C4-2B (cell line): ENCODE data around the gene PRLH.
A peak's percentile ranks its signal among the peaks of the same experiment; 100 is the strongest.

Experiments
- H3K27ac ChIP-seq: fragments of 450-650 bp; 2 replicates; pipeline ENCODE4 v1.5.1; 2017
- ZFX ChIP-seq: fragments of 450-650 bp; IDR thresholded peaks from 2 replicates; pipeline ENCODE4 v1.6.1; 2017
- TF ChIP-seq, protein P1 (sequence below): fragments of 450-650 bp; conservative IDR thresholded peaks from 2 replicates; pipeline ENCODE4 v1.5.1; 2017; ENCODE audit warnings: mild to moderate bottlenecking

Gene PRLH

DNA sequence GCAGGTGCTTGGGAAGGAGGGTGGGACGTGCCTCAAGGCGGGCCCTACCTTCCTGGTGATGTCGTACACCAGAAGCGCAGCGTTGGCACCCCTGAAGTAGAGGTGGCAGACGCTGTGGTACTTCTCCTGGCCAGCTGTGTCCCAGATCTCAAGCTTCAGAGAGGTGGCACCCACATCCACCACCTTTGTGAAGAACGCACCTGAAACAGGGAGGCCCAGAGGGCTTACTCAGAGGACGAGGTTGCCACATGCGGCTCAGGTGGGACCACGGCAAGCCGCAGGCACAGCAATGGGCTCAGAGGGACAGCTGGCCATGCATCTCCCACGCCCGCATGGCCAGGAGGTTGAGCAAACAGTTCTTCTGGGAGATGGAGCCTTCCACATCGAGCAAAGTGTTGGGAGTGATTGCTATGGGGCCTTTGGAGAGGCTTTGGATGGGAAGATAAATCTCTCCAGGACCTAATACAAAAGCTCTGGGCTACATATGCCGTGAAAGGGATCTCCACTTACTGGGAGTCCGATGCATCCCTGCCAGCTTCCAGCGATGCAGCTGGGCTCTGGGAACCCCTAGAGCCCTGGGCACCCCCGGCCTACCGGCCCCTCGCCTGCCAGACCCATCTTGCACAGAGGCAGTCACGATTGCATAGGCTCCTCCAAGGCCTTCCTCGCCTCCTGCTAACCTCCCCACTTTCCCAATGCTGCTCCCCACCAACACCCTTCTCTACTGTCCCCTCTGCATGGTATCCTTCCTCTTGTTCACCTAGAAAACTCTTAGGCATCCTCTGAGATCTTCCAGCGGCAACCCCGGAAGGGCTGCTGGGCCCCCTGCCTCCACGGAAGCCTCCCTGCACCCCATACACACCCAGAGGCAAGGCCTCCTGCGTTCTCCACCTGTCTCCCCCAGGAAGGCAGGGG, 11.8 kb downstream of the PRLH start:
- TF ChIP-seq ZFX = no peak
- TF ChIP-seq, protein P1, sequence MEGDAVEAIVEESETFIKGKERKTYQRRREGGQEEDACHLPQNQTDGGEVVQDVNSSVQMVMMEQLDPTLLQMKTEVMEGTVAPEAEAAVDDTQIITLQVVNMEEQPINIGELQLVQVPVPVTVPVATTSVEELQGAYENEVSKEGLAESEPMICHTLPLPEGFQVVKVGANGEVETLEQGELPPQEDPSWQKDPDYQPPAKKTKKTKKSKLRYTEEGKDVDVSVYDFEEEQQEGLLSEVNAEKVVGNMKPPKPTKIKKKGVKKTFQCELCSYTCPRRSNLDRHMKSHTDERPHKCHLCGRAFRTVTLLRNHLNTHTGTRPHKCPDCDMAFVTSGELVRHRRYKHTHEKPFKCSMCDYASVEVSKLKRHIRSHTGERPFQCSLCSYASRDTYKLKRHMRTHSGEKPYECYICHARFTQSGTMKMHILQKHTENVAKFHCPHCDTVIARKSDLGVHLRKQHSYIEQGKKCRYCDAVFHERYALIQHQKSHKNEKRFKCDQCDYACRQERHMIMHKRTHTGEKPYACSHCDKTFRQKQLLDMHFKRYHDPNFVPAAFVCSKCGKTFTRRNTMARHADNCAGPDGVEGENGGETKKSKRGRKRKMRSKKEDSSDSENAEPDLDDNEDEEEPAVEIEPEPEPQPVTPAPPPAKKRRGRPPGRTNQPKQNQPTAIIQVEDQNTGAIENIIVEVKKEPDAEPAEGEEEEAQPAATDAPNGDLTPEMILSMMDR = no peak
- no peak overlapping the region for H3K27ac ChIP-seq

DNA sequence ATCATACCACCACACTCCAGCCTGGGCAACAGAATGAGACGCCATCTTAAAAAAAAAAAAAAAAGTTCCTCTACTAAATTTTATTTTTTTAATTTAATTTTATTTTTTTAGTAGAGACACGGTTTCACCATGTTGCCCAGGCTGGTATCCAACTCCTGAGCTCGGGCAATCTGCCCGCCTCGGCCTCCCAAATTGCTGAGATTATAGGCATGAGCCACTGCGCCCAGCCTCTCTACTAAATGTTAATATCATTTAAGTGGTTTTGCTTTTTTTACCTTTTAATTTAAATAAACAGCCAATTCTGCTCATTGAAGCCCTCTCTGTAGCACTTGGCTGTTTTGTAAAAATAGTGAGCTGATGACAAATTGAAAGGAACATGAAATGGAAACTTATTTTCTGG, 15.0 kb downstream of the PRLH start:
- peak overlapping the region; percentile 87 for H3K27ac ChIP-seq
- no peak for TF ChIP-seq ZFX
- TF ChIP-seq, protein P1 = no peak

DNA sequence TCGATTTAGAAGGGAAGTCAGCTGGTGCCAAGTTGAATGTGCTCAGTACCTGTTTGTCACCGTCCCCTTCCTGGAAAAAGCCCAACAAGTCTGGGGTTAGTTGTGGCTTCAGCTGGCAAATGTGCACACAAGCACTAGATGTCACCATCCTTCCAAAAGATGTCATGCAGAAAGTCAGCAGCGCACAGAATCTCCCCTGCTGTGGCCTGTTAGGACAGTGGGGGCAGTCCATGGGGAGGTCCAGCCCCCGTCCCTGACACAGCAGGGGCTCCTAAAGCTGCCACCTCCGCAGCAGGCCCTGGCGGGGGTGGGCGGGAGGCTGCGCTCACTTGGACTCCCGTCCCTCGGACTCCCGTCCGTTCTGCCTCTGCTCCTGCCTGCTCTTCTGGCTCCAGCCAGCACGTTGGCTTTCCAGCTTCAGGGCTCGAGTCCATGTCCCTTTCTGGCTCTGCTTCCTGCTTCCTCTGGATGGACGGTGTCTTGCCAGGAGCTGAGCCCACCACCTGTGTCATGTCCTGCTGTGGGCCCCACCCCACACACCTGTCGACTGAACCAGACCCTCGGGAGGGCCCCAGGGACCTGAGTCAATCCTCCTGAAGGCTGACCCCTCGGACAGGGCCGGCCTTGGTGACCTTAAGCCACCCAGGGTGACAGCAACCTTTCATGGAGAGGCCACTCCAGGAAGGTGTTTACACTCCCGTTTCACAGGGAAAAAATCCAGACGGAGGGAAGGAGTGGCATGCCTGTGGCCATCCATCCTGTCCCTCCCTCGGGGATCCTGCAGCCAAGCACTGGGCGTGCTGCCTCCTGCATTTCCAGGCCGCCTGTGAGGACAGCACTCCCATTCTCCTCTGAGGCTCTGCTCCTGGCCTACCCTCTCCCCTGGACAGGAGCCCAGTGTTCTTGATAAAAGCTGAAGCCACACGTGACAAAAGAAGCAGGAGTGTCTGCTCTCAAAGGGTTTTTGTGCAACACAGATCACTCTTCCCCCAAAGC, 15.7 kb downstream of the PRLH start:
- H3K27ac ChIP-seq = peak overlapping the region; percentile 87
- TF ChIP-seq, protein P1 = peak; percentile 67
- TF ChIP-seq ZFX = no peak

DNA sequence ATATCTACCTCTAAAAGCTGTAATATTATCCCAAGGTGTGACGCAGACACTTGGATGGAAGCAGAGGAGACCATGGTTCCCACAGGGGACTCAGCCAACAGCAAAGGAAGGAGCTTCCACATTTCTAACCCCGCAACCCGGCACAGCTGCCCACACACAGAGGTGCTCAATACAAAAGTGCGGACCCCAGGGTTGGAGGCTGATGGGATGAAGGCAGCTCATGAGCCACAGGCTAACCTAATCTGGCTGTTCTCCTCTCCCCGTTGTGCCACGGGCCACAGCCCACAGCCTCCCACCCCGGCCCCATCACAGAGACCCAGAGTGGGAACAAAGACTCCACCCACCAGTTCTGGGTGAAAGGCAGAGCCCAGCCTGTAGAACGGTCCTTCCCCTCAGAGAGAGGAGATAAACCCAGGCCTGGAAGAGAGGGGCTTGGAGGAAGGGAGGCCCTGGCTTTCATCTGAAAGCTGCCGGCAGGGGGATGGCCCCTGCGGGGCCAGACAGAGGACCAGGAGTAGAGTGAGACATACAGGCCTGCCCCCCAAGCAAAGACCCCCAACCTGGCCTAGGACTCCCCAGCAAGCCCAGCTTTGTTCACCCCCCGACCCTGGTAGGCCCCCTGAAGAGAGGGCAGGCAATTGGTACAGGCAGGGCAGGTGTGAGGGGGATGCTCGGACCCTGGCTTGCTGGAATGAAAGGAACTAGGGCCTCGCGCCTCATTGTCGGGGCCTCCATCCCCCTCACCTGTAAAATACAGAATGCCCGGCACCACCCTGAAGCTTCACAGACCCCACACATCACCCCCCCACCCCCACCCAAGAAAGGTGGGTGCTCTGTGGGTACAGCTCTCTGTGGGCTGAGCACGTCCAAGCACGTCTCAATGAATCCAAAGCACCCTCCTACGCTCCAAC, 17.3 kb downstream of the PRLH start:
- peak overlapping the region; percentile 87 for H3K27ac ChIP-seq
- TF ChIP-seq, protein P1 = no peak
- no peak for TF ChIP-seq ZFX

DNA sequence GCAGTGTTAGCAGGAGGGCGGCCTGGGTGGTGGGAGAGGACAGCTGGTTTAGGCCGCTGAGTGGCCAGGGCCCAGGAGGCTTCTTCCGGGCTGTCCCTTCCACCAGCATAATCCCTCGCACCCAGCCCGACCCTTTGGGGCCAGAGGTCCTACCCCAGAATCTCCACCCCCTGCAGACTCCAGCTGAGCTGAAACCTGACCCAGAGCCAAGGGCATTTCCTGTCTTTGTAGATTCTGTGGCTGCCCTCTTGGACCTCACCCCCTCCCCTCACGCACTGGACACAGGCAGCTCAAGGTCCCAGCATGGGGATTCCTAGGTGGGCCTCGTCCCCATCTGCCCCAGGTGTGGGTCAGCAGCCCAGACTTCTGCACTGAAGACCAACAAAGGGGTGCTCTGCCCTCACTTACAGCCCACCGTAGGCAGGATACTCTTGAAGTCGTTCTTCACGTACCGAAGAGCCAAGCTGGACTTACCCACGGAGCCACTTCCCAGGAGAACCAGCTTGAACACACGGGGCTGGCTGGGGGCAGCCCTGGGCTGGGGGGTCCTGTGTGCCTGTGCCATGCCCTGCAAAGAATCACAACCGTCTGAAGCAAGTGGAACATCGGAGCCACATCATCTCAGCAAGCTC, 19.3 kb downstream of the PRLH start:
- no peak for TF ChIP-seq ZFX
- TF ChIP-seq, protein P1 = no peak
- no peak overlapping the region for H3K27ac ChIP-seq

DNA sequence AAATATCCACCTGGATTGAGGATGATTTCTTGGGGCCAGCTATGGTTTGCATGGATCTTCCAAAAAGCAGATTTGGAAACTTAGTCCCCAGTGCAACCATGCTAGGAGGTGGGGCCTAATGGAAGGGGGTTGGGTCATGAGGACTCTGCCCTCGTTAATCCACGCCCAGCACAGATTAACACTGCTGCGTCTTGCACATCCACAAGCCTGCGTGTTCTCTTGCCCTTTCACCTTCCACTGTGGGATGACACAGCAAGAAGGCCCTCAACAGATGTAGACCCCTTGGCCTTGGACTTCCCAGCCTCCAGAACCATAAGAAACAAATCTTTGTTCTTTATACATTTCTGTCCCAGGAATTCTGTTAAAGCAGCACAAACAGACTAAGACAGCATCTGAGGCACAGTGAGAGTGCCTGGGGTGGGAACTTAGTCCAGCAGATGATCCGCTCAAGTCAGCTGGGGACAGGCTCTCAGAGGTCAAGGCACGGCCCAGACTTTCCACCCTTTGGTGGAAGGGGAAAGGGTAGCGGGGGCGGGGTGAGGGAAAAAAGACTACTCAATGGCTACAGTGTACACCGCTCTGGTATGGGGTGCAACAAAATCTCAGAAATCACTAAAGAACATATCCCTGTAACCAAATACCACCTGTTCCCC, 21.8 kb downstream of the PRLH start:
- TF ChIP-seq ZFX = no peak
- TF ChIP-seq, protein P1 = no peak
- no peak overlapping the region for H3K27ac ChIP-seq
